Heart right ventricle (tissue), 16 donors: ENCODE measurements around the gene ARRDC4. TPM values are rescaled to one million over a fixed set of nuclear protein-coding genes. Genes with fewer than 3 reads are reported as not detected.

Experiments
- ATAC-seq, 8 donors: fragments of 200-7000 bp; cut with Tn5 transposase; one replicate each; pipeline ENCODE4 v1.9.1; 2020; ENCODE audit warnings: mild to moderate bottlenecking in 8 of 8, moderate library complexity in 8 of 8, moderate number of reproducible peaks in 1 of 8
- DNase-seq, 2 donors: peaks; one replicate each; pipeline ENCODE4 v3.0.0-alpha.2; 2020
- H3K27ac ChIP-seq, 10 donors: fragments of 200-600 bp; sonication (generic) in 2 of 10; one replicate each; pipeline versions ENCODE4 v1.5.0 to v1.8.0; 2020 to 2022; ENCODE audit warnings: mild to moderate bottlenecking in 3 of 10
- H3K27me3 ChIP-seq, 7 donors: fragments of 200-600 bp; one replicate each; pipeline ENCODE4 v1.8.0; 2021 to 2022; ENCODE audit warnings: mild to moderate bottlenecking in 2 of 7
- H3K36me3 ChIP-seq, 9 donors: fragments of 200-600 bp; sonication (generic) in 1 of 9; one replicate each; pipeline versions ENCODE4 v1.5.0 to v1.8.0; 2020 to 2022; ENCODE audit warnings: mild to moderate bottlenecking in 2 of 9
- H3K4me1 ChIP-seq, 9 donors: fragments of 200-600 bp; sonication (generic) in 1 of 9; one replicate each; pipeline versions ENCODE4 v1.5.0 to v1.8.0; 2020 to 2022; ENCODE audit warnings: mild to moderate bottlenecking in 4 of 9
- H3K4me3 ChIP-seq, 10 donors: fragments of 200-600 bp; sonication (generic) in 2 of 10; one replicate each; pipeline versions ENCODE4 v1.5.0 to v1.8.0; 2020 to 2022; ENCODE audit warnings: mild to moderate bottlenecking in 7 of 10, moderate library complexity in 2 of 10
- H3K9me3 ChIP-seq, 11 donors: fragments of 200-600 bp in 10 of 11; sonication (generic) in 2 of 11; one replicate each; pipeline versions ENCODE4 v1.5.0 to v1.8.0; 2013 to 2022; ENCODE audit warnings: mild to moderate bottlenecking in 2 of 11, control low read depth in 1 of 11, moderate library complexity in 1 of 11
- WGBS, 2 donors: extraction: QIAGEN DNeasy Blood & Tissue Kit; methylation state at CpG; one replicate each; pipeline ENCODE4 v1.1.7; 2013; ENCODE audit warnings: inconsistent platforms in 1 of 2; 5-methylcytosine and 5-hydroxymethylcytosine counted together
- intact Hi-C, 10 donors: fragments of 100-400 bp; cut with DNase I; formaldehyde crosslinking; loops; one replicate each; pipeline versions ENCODE4 v1.11.1 to v1.14.2; 2022
- polyA plus RNA-seq, 2 donors: library from polyadenylated mRNA; stranded (reverse); fragments of 200-250 nt; gene quantifications; one replicate each; pipeline ENCODE4 v1.2.3, GENCODE V29; 2013
- total RNA-seq, 10 donors: library from RNA; stranded (reverse); fragmentation: NEBNext Ultra II Directional in 3 of 10; extraction: Animal tissue kit (Norgen Biotek cat#: 25700) in 3 of 10; gene quantifications; one replicate each; pipeline versions ENCODE4 v1.2.1 to v1.2.4, GENCODE V29; 2021 to 2023
- TF ChIP-seq, protein P1 (sequence below), 9 donors: fragments of 200-600 bp; sonication (generic) in 2 of 9; IDR thresholded peaks; one replicate each; pipeline versions ENCODE4 v1.5.0 to v1.8.0; 2021 to 2022; ENCODE audit warnings: antibody characterized with exemption in 9 of 9, mild to moderate bottlenecking in 5 of 9, moderate library complexity in 1 of 9
- donor health status: Arrhythmogenic right ventricular cardiomyopathy.
- donor health status: ischemic (EF 13 %, LVEDD 7.1; RV severe dilation, severe dysfunction).
- donor health status: healthy with polysubstance abuse.
- donor health status: DM: no; HTN: yes; CAD: no.
- donor health status: DM: no; HTN: no; CAD: no.
- donor health status: ischemic (EF 25% LVEDD 6.9; RV normal size, moderate dysfunction).
- donor health status: ischemic (EF 25% LVEDD 5.7; RV mildly dilated, moderate dysfunction).
- donor health status: healthy.
- donor health status: DM: yes; HTN: yes; CAD: no.
- donor health status: Ischemic cardiomyopathy.
- donor health status: ischemic (EF 35%, LVEDD 5.7; RV mildly dilated, moderate dysfunction).
- donor health status: nonischemic (EF 11% LVEDD 7.7; RV severe dilation, severe dysfunction).
- donor health status: DM: yes; HTN: yes; CAD: no.
- donor health status: PGD.
- donor health status: ischemic (EF 29% LVEDD 5.4; RV normal size, mild dysfunction).
- donor health status: nonischemic (EF 23%, LVEDD 6.1; RV moderate dilation, normal function).

ARRDC4 gene
- total and polyA plus RNA-seq, 12 donors = 8.2 to 26.4 (median 14.5) TPM

GRCh38 chr15:98003996-98004395 is 43.5 kb downstream of the ARRDC4 start:
- no peaks in the 10 kb centered on the region for H3K9me3 ChIP-seq
- ATAC-seq = no peak
- no peaks in the 10 kb centered on the region for H3K4me1 ChIP-seq
- intact Hi-C loops = no loop called here
- 59 to 65% methylated on average over 3 of the region's 3 CpGs for WGBS, 2 donors
- H3K36me3 ChIP-seq = no peaks in the 10 kb centered on the region
- peaks cover 0 to 4% (median 0%) of the 10 kb centered on the region in 7 donors for H3K27me3 ChIP-seq
- no peak overlapping the region for H3K27ac ChIP-seq
- DNase-seq = no peak
- TF ChIP-seq, protein P1, sequence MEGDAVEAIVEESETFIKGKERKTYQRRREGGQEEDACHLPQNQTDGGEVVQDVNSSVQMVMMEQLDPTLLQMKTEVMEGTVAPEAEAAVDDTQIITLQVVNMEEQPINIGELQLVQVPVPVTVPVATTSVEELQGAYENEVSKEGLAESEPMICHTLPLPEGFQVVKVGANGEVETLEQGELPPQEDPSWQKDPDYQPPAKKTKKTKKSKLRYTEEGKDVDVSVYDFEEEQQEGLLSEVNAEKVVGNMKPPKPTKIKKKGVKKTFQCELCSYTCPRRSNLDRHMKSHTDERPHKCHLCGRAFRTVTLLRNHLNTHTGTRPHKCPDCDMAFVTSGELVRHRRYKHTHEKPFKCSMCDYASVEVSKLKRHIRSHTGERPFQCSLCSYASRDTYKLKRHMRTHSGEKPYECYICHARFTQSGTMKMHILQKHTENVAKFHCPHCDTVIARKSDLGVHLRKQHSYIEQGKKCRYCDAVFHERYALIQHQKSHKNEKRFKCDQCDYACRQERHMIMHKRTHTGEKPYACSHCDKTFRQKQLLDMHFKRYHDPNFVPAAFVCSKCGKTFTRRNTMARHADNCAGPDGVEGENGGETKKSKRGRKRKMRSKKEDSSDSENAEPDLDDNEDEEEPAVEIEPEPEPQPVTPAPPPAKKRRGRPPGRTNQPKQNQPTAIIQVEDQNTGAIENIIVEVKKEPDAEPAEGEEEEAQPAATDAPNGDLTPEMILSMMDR (IDR thresholded peaks at IDR 0.05) = no peak
- H3K4me3 ChIP-seq = no peak overlapping the region

DNA sequence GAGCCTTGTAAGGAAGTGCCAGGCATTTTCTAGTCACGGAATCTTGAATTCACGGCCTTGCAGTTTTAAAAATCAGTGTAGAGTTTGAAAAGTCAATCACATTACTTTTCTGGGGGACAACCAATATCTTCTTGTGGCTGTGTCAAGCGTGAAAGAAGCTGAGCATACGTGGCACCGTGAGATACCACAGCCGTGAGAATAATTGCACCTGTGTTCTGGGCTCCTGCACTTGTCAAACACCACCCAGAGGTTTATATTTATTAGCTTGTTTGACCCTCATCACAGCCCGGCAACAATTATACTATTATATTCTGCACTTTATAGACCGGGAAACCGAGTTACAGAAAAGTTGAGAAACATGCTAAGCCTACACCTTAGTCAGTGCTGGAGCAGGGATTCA is 45.2 kb downstream of the ARRDC4 start:
- Histone ChIP-seq H3K36me3 (no peaks in the 10 kb centered on the region), H3K4me1 (no peaks in the 10 kb centered on the region), H3K9me3 (no peaks in the 10 kb centered on the region), H3K27ac (no peak overlapping the region), H3K27me3 (peaks cover 0 to 6% (median 0%) of the 10 kb centered on the region in 7 donors), H3K4me3 (no peak overlapping the region)
- ATAC-seq = no peak
- WGBS, 2 donors = 78 to 81% methylated on average over 9 of the region's 9 CpGs
- no peak for DNase-seq
- intact Hi-C loops = no loop called here
- TF ChIP-seq, protein P1 (IDR thresholded peaks at IDR 0.05) = no peak

GRCh38 chr15:98009169-98009568 is 48.7 kb downstream of the ARRDC4 start:
- H3K27me3 ChIP-seq = peaks cover 0 to 12% (median 0%) of the 10 kb centered on the region in 7 donors
- intact Hi-C loops = loop anchor here in 1 of 10 donors (1.0 kb wide), 1 partner anchor 8 kb away; no protein-coding TSS in a partner anchor
- TF ChIP-seq, protein P1 (IDR thresholded peaks at IDR 0.05) = no peak
- no peaks in the 10 kb centered on the region for H3K36me3 ChIP-seq
- no peaks in the 10 kb centered on the region for H3K4me1 ChIP-seq
- H3K9me3 ChIP-seq = no peaks in the 10 kb centered on the region
- WGBS, 2 donors = 84 to 88% methylated on average over 4 of the region's 4 CpGs
- no peak overlapping the region for H3K4me3 ChIP-seq
- DNase-seq (no peak), ATAC-seq (no peak)
- H3K27ac ChIP-seq = no peak overlapping the region

DNA sequence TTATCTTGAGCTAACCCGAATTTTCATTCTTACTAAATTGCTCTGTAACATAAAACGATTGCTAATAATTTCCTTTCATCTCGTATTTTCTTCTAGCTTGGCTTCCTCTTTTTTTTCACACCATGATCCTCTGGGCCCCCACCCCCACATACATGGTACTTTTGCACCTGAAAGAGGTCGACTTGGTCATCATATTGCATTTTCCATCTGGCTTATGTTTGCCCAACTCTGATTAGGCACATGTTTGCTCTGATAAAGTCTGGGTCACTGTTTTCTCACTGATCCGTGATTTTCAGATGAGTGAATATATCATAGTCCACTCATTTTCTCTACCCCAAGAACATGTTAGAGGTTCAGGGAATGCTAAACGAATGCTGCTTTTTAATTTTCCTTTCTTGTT is 49.5 kb downstream of the ARRDC4 start:
- DNase-seq = no peak
- intact Hi-C loops = loop anchor here in 1 of 10 donors (1.0 kb wide), 1 partner anchor 9 kb away; no protein-coding TSS in a partner anchor
- TF ChIP-seq, protein P1 (IDR thresholded peaks at IDR 0.05) = no peak
- WGBS, 2 donors = 53 to 67% methylated on average over 6 of the region's 6 CpGs
- ATAC-seq = no peak
- no peaks in the 10 kb centered on the region for H3K4me1 ChIP-seq
- H3K27me3 ChIP-seq = peaks cover 0 to 12% (median 0%) of the 10 kb centered on the region in 7 donors
- no peak overlapping the region for H3K27ac ChIP-seq
- H3K36me3 ChIP-seq = no peaks in the 10 kb centered on the region
- no peak overlapping the region for H3K4me3 ChIP-seq
- H3K9me3 ChIP-seq = no peaks in the 10 kb centered on the region
